SU-DHL-6 (cell line): ENCODE measurements around the gene COL7A1.

Experiments
- H2AFZ ChIP-seq: fragments of 200-600 bp; sonication (generic); 2 replicates; pipeline ENCODE4 v1.6.1; 2014; ENCODE audit warnings: low read depth, mild to moderate bottlenecking, moderate library complexity, mixed read lengths, antibody characterized with exemption, low read length; ENCODE audit not compliant: severe bottlenecking
- H3F3A ChIP-seq: fragments of 200-600 bp; shearing (Covaris generic); 2 replicates; pipeline ENCODE4 v1.6.0; 2016; ENCODE audit warnings: antibody characterized with exemption, mild to moderate bottlenecking; ENCODE audit not compliant: insufficient read depth
- H3K27ac ChIP-seq: fragments of 200-600 bp; sonication (generic); 2 replicates; pipeline ENCODE4 v1.5.1; 2016; ENCODE audit warnings: low read depth, mild to moderate bottlenecking, low read length, moderate library complexity, mixed read lengths
- H3K27me3 ChIP-seq: fragments of 200-600 bp; sonication (generic), shearing (Covaris generic); 2 replicates; pipeline ENCODE4 v1.6.0; 2014; ENCODE audit warnings: mild to moderate bottlenecking, low read length
- H3K36me3 ChIP-seq: fragments of 200-600 bp; sonication (generic); 2 replicates; pipeline ENCODE4 v1.6.1; 2014; ENCODE audit warnings: mild to moderate bottlenecking, low read length, mixed read lengths
- H3K4me2 ChIP-seq: fragments of 300-600, 200-600 bp; shearing (Covaris generic), sonication (generic); 2 replicates; pipeline ENCODE4 v1.6.0; 2014; ENCODE audit warnings: low read length, low read depth, mild to moderate bottlenecking; ENCODE audit not compliant: poor library complexity, severe bottlenecking
- H3K4me3 ChIP-seq: fragments of 200-600 bp; sonication (generic); 2 replicates; pipeline ENCODE4 v1.5.1; 2014; ENCODE audit warnings: antibody characterized with exemption, low read length, mild to moderate bottlenecking, mixed read lengths; ENCODE audit not compliant: insufficient read depth, poor library complexity, severe bottlenecking
- H3K79me2 ChIP-seq: fragments of 200-600 bp; sonication (generic); 2 replicates; pipeline ENCODE4 v1.6.1; 2014; ENCODE audit warnings: mild to moderate bottlenecking, low read length, moderate library complexity; ENCODE audit not compliant: insufficient read depth
- H3K9ac ChIP-seq: fragments of 200-600 bp; sonication (generic); 2 replicates; pipeline ENCODE4 v1.7.0; 2014; ENCODE audit warnings: mild to moderate bottlenecking, low read length
- H3K9me2 ChIP-seq: fragments of 200-600 bp; sonication (generic); replicated peaks from 2 replicates; pipeline ENCODE4 v1.6.1; 2014; ENCODE audit warnings: low read length; ENCODE audit not compliant: insufficient read depth
- H3K9me3 ChIP-seq: fragments of 200-600 bp; sonication (generic); 2 replicates; pipeline ENCODE4 v1.6.1; 2014; ENCODE audit warnings: low read length, mixed read lengths; ENCODE audit not compliant: insufficient read depth
- H4K20me1 ChIP-seq: fragments of 200-600 bp; sonication (generic); 2 replicates; pipeline ENCODE4 v1.6.1; 2014; ENCODE audit warnings: low read depth, mild to moderate bottlenecking, antibody characterized with exemption, low read length, moderate library complexity, mixed read lengths
- CTCF ChIP-seq: fragments of 200-600 bp; sonication (generic); IDR thresholded peaks from one replicate; pipeline ENCODE4 v1.5.1; 2017; ENCODE audit warnings: antibody characterized with exemption, mild to moderate bottlenecking, low read length, moderate library complexity; ENCODE audit not compliant: insufficient read depth, poor library complexity, severe bottlenecking
- EZH2phosphoT487 ChIP-seq: fragments of 200-600 bp; sonication (generic), shearing (Covaris generic); conservative IDR thresholded peaks from 2 replicates; pipeline ENCODE4 v1.6.1; 2018; ENCODE audit warnings: mild to moderate bottlenecking, antibody characterized with exemption, low read length, moderate library complexity, mixed read lengths

Gene COL7A1

GRCh38 chr3:48556796-48557626 is 38.1 kb downstream of the COL7A1 start, which contains the start of gene PFKFB4:
TSS of gene PFKFB4 (minus strand) at chr3:48556803. CDS start at chr3:48556777, 26 bp downstream.
- H3K79me2 ChIP-seq: no peaks in the 10 kb centered on the region
- peak within 1 kb of the TSS; percentile 71 for H3K4me2 ChIP-seq
- H3K27me3 ChIP-seq: no peaks in the 10 kb centered on the region
- H2AFZ ChIP-seq: peak within 1 kb of the TSS; percentile 86
- no peaks in the 10 kb centered on the region for H3K9me3 ChIP-seq
- H3K4me3 ChIP-seq: peak within 1 kb of the TSS; percentile 69
- no peak for TF ChIP-seq EZH2phosphoT487
- TF ChIP-seq CTCF: no peak
- no peaks in the 10 kb centered on the region for H4K20me1 ChIP-seq
- H3K27ac ChIP-seq: peak within 1 kb of the TSS; percentile 70
- no peaks in the 10 kb centered on the region for H3K9me2 ChIP-seq
- peak within 1 kb of the TSS; percentile 63 for H3K9ac ChIP-seq
- peaks cover 10% of the 10 kb centered on the region; the same call in 1 of the 2 replicates for H3F3A ChIP-seq
- no peaks in the 10 kb centered on the region for H3K36me3 ChIP-seq

GRCh38 chr3:48555949-48556795 is 39.0 kb downstream of the COL7A1 start:
- peaks cover 10% of the 10 kb centered on the region; the same call in 1 of the 2 replicates for H3F3A ChIP-seq
- H3K79me2 ChIP-seq: no peaks in the 10 kb centered on the region
- H3K4me2 ChIP-seq: peak overlapping the region; percentile 71
- no peaks in the 10 kb centered on the region for H4K20me1 ChIP-seq
- no peaks in the 10 kb centered on the region for H3K9me3 ChIP-seq
- no peaks in the 10 kb centered on the region for H3K27me3 ChIP-seq
- peak overlapping the region; percentile 63 for H3K9ac ChIP-seq
- peak overlapping the region; percentile 79 for H2AFZ ChIP-seq
- H3K4me3 ChIP-seq: peak overlapping the region; percentile 63
- H3K27ac ChIP-seq: no peak overlapping the region
- no peaks in the 10 kb centered on the region for H3K36me3 ChIP-seq
- no peaks in the 10 kb centered on the region for H3K9me2 ChIP-seq
- TF ChIP-seq EZH2phosphoT487: no peak
- TF ChIP-seq CTCF: no peak

- no peaks in the 10 kb centered on the region for H4K20me1 ChIP-seq
- H3K79me2 ChIP-seq: no peaks in the 10 kb centered on the region
- no peaks in the 10 kb centered on the region for H3K36me3 ChIP-seq
- peak overlapping the region; percentile 63; the same call in 1 of the 2 replicates for H3K9ac ChIP-seq
- no peaks in the 10 kb centered on the region for H3K9me2 ChIP-seq
- TF ChIP-seq EZH2phosphoT487 (no peak), CTCF (no peak)
- H3F3A ChIP-seq: peaks cover 10% of the 10 kb centered on the region; the same call in 1 of the 2 replicates
- no peak overlapping the region for H3K27ac ChIP-seq
- no peak overlapping the region for H3K4me3 ChIP-seq
- H3K9me3 ChIP-seq: no peaks in the 10 kb centered on the region
- peak overlapping the region; percentile 71 for H3K4me2 ChIP-seq
- H3K27me3 ChIP-seq: no peaks in the 10 kb centered on the region
- H2AFZ ChIP-seq: no peak overlapping the region
Observed at GRCh38 chr3:48555231-48555948, 39.7 kb downstream of the COL7A1 start.
